Midbrain (tissue), 1 donor: Measurements from ENCODE around the gene TJP1.

Experiments used
- DNase-seq: peaks from one replicate; lab custom pipeline; 2025; lab: John Stamatoyannopoulos, UW

Gene TJP1

GRCh38 chr15:29822100-29822683, at the start of gene TJP1:
TSS of gene TJP1 (minus strand) at chr15:29822468. CDS start at chr15:29822028, 440 bp downstream.
- peak; percentile 83 for DNase-seq

- no peak for DNase-seq
Measured at GRCh38 chr15:29871401-29871800, 49.1 kb upstream of the TJP1 start.

GRCh38 chr15:29870495-29871151, 48.4 kb upstream of the TJP1 start:
- DNase-seq, result peak; percentile 38

- DNase-seq, result no peak
Measured at GRCh38 chr15:29867241-29868000, 45.2 kb upstream of the TJP1 start.

- DNase-seq, result no peak
Measured at GRCh38 chr15:29866337-29866736, 44.1 kb upstream of the TJP1 start.

GRCh38 chr15:29864501-29864900, 42.2 kb upstream of the TJP1 start:
- no peak for DNase-seq

- no peak for DNase-seq
Measured at GRCh38 chr15:29863438-29863837, 41.2 kb upstream of the TJP1 start.

GRCh38 chr15:29862271-29862670, 40.0 kb upstream of the TJP1 start:
- no peak for DNase-seq

- no peak for DNase-seq
Measured at GRCh38 chr15:29860872-29861271, 38.6 kb upstream of the TJP1 start.

- DNase-seq, result no peak
Measured at GRCh38 chr15:29859973-29860715, 37.9 kb upstream of the TJP1 start.

- no peak for DNase-seq
Measured at GRCh38 chr15:29859293-29859692, 37.0 kb upstream of the TJP1 start.

- DNase-seq, result no peak
Measured at GRCh38 chr15:29857221-29857789, 35.0 kb upstream of the TJP1 start.

- no peak for DNase-seq
Measured at GRCh38 chr15:29854413-29854812, 32.1 kb upstream of the TJP1 start.

- no peak for DNase-seq
Measured at GRCh38 chr15:29853211-29853987, 31.1 kb upstream of the TJP1 start.

GRCh38 chr15:29852201-29852600, 29.9 kb upstream of the TJP1 start:
- no peak for DNase-seq

- no peak for DNase-seq
Measured at GRCh38 chr15:29849716-29850115, 27.4 kb upstream of the TJP1 start.

- DNase-seq, result no peak
Measured at GRCh38 chr15:29849218-29849617, 26.9 kb upstream of the TJP1 start.

GRCh38 chr15:29844290-29844903, 22.1 kb upstream of the TJP1 start:
- no peak for DNase-seq

GRCh38 chr15:29842290-29842689, 20.0 kb upstream of the TJP1 start:
- DNase-seq, result no peak

- DNase-seq, result no peak
Measured at GRCh38 chr15:29840926-29841325, 18.7 kb upstream of the TJP1 start.

GRCh38 chr15:29840054-29840453, 17.8 kb upstream of the TJP1 start:
- no peak for DNase-seq
